Mesenchymal stem cell (in vitro differentiated cells and primary cell): ENCODE measurements around the gene TECR.
A peak's percentile ranks its signal among the peaks of the same experiment; 100 is the strongest.
"Not testable (repeated sequence)": the region's sequence is repeated elsewhere in the genome, so short reads cannot be mapped to it uniquely, and the experiment has no call there.

ENCODE experiments used
- DNase-seq: peaks from one replicate; pipeline ENCODE4 v3.0.0-alpha.2; 2013
- H2AFZ ChIP-seq: one replicate; pipeline ENCODE4 v1.6.1; 2013; ENCODE audit warnings: low read depth, mild to moderate bottlenecking, control low read depth, inconsistent platforms, low read length, moderate library complexity
- H2AK5ac ChIP-seq: 2 replicates; pipeline ENCODE4 v1.6.1; 2013; ENCODE audit warnings: low read length, moderate library complexity, mild to moderate bottlenecking, inconsistent platforms; ENCODE audit not compliant: severe bottlenecking
- H2BK120ac ChIP-seq: one replicate; pipeline ENCODE4 v1.6.1; 2013; ENCODE audit warnings: low read depth, mild to moderate bottlenecking, inconsistent platforms, low read length, moderate library complexity
- H2BK12ac ChIP-seq, 2 experiments: one replicate each; pipeline ENCODE4 v1.6.1; 2013; ENCODE audit warnings: inconsistent platforms in 2 of 2, low read length in 2 of 2, mild to moderate bottlenecking in 2 of 2, moderate library complexity in 2 of 2, control low read depth in 1 of 2
- H2BK15ac ChIP-seq: one replicate; pipeline ENCODE4 v1.6.1; 2013; ENCODE audit warnings: mild to moderate bottlenecking, low read depth, inconsistent platforms; ENCODE audit not compliant: poor library complexity, severe bottlenecking
- H2BK5ac ChIP-seq: 2 replicates; pipeline ENCODE4 v1.6.1; 2013; ENCODE audit warnings: low read depth, mild to moderate bottlenecking, low read length, control low read depth, inconsistent platforms; ENCODE audit not compliant: poor library complexity, severe bottlenecking
- H3K14ac ChIP-seq, 2 experiments: one replicate each; pipeline ENCODE4 v1.6.1; 2013; ENCODE audit warnings: inconsistent platforms in 2 of 2, low read length in 2 of 2, control low read depth in 1 of 2, mild to moderate bottlenecking in 1 of 2, moderate library complexity in 1 of 2
- H3K18ac ChIP-seq, 2 experiments: one replicate each; pipeline ENCODE4 v1.6.1; 2013; ENCODE audit warnings: inconsistent platforms in 2 of 2, low read length in 2 of 2, control low read depth in 1 of 2, low read depth in 1 of 2, mild to moderate bottlenecking in 1 of 2
- H3K23ac ChIP-seq, 2 experiments: one replicate each; pipeline ENCODE4 v1.6.1; 2013; ENCODE audit warnings: inconsistent platforms in 2 of 2, low read length in 2 of 2, mild to moderate bottlenecking in 2 of 2, moderate library complexity in 2 of 2, control low read depth in 1 of 2
- H3K27ac ChIP-seq: 2 replicates; pipeline ENCODE4 v1.5.1; 2013; ENCODE audit warnings: mild to moderate bottlenecking, moderate library complexity, low read length, control low read depth, inconsistent platforms; ENCODE audit not compliant: poor library complexity, severe bottlenecking
- H3K27me3 ChIP-seq, 2 experiments: 2 replicates each; pipeline versions ENCODE4 v1.6.1 to v1.7.0; 2013; ENCODE audit warnings: low read length in 2 of 2, mild to moderate bottlenecking in 2 of 2, moderate library complexity in 2 of 2, control low read depth in 1 of 2, inconsistent platforms in 1 of 2; ENCODE audit not compliant: control insufficient read depth in 1 of 2, insufficient read depth in 1 of 2
- H3K36me3 ChIP-seq, 2 experiments: 2 replicates each; pipeline versions ENCODE4 v1.6.1 to v1.7.0; 2013; ENCODE audit warnings: low read length in 2 of 2, control low read depth in 1 of 2, inconsistent platforms in 1 of 2, low read depth in 1 of 2, mild to moderate bottlenecking in 1 of 2; ENCODE audit not compliant: insufficient read depth in 2 of 2, control insufficient read depth in 1 of 2
- H3K4ac ChIP-seq, 2 experiments: one replicate each; pipeline ENCODE4 v1.6.1; 2013; ENCODE audit warnings: inconsistent platforms in 2 of 2, low read length in 2 of 2, mild to moderate bottlenecking in 2 of 2, moderate library complexity in 2 of 2, control low read depth in 1 of 2, low read depth in 1 of 2
- H3K4me1 ChIP-seq: 2 replicates; pipeline ENCODE4 v1.6.1; 2013; ENCODE audit warnings: low read depth, low read length, control low read depth; ENCODE audit not compliant: control insufficient read depth, insufficient read depth
- H3K4me2 ChIP-seq: 2 replicates; pipeline ENCODE4 v1.6.1; 2013; ENCODE audit warnings: low read length, mild to moderate bottlenecking, inconsistent platforms; ENCODE audit not compliant: poor library complexity, severe bottlenecking
- H3K4me3 ChIP-seq, 2 experiments: 2 replicates each; pipeline versions ENCODE4 v1.5.1 to v1.7.0; 2013; ENCODE audit warnings: low read length in 2 of 2, mild to moderate bottlenecking in 2 of 2, control low read depth in 1 of 2, low read depth in 1 of 2; ENCODE audit not compliant: insufficient read depth in 1 of 2
- H3K79me1 ChIP-seq: replicated peaks from 2 replicates; pipeline ENCODE4 v1.6.1; 2013; ENCODE audit warnings: mild to moderate bottlenecking, control low read depth, low read length, inconsistent platforms; ENCODE audit not compliant: poor library complexity, severe bottlenecking
- H3K9ac ChIP-seq: 2 replicates; pipeline ENCODE4 v1.7.0; 2013; ENCODE audit warnings: mild to moderate bottlenecking, low read length, moderate library complexity
- H3K9me3 ChIP-seq: 2 replicates; pipeline ENCODE4 v1.7.0; 2013; ENCODE audit warnings: mild to moderate bottlenecking, low read length; ENCODE audit not compliant: control insufficient read depth
- H4K8ac ChIP-seq: one replicate; pipeline ENCODE4 v1.6.1; 2013; ENCODE audit warnings: inconsistent platforms, mild to moderate bottlenecking, low read length, moderate library complexity
- H4K91ac ChIP-seq: one replicate; pipeline ENCODE4 v1.6.1; 2013; ENCODE audit warnings: mild to moderate bottlenecking, low read length, inconsistent platforms
- WGBS: methylation state at CpG from one replicate; pipeline ENCODE4 v1.1.7; 2013; ENCODE audit warnings: mixed read lengths; 5-methylcytosine and 5-hydroxymethylcytosine counted together

The TECR gene

GRCh38 chr19:14580623-14581237 lies 51.3 kb downstream of the TECR start:
- Histone ChIP-seq H2BK15ac (no peak overlapping the region), H3K4me3 (no peak overlapping the region), H2AFZ (no peak overlapping the region), H2AK5ac (no peak overlapping the region), H3K27ac (no peak overlapping the region), H3K23ac (no peak overlapping the region), H3K4me1 (peaks cover 1% of the 10 kb centered on the region), H4K91ac (no peak overlapping the region), H3K79me1 (no peaks in the 10 kb centered on the region), H2BK5ac (no peak overlapping the region), H3K4me2 (no peak overlapping the region), H4K8ac (no peak overlapping the region), H2BK120ac (no peak overlapping the region), H3K14ac (no peak overlapping the region), H3K36me3 (no peaks in the 10 kb centered on the region), H3K18ac (no peak overlapping the region), H3K27me3 (no peaks in the 10 kb centered on the region), H3K4ac (no peak overlapping the region), H2BK12ac (no peak overlapping the region), H3K9ac (no peak overlapping the region), H3K9me3 (no peaks in the 10 kb centered on the region)
- DNase-seq: no peak
- WGBS: 81% methylated on average over 6 of the region's 6 CpGs

GRCh38 chr19:14582894-14583340 lies 53.5 kb downstream of the TECR start, which contains the start of gene CLEC17A:
CLEC17A (plus strand) TSS chr19:14583084; CDS start chr19:14583161, 77 bp downstream.
- Histone ChIP-seq H2BK5ac (no peak within 1 kb of the TSS), H2AK5ac (no peak within 1 kb of the TSS), H3K27ac (no peak within 1 kb of the TSS), H2BK15ac (no peak within 1 kb of the TSS), H3K9ac (no peak within 1 kb of the TSS), H3K18ac (no peak within 1 kb of the TSS), H3K4me2 (no peak within 1 kb of the TSS), H3K4me3 (no peak within 1 kb of the TSS), H3K23ac (no peak within 1 kb of the TSS), H2AFZ (no peak within 1 kb of the TSS), H3K14ac (no peak within 1 kb of the TSS), H3K4me1 (peaks cover 1% of the 10 kb centered on the region), H3K27me3 (no peaks in the 10 kb centered on the region), H3K36me3 (no peaks in the 10 kb centered on the region), H2BK12ac (no peak within 1 kb of the TSS), H4K91ac (no peak within 1 kb of the TSS), H4K8ac (no peak within 1 kb of the TSS), H3K9me3 (no peaks in the 10 kb centered on the region), H3K4ac (no peak within 1 kb of the TSS), H3K79me1 (no peaks in the 10 kb centered on the region), H2BK120ac (no peak within 1 kb of the TSS)
- DNase-seq: no peak
- WGBS: 67% methylated on average over 4 of the region's 6 CpGs

- not testable (repeated sequence) for H2BK12ac ChIP-seq, H3K14ac ChIP-seq, H3K18ac ChIP-seq, H4K91ac ChIP-seq, H3K27ac ChIP-seq, H3K4ac ChIP-seq, H2BK5ac ChIP-seq, H3K36me3 ChIP-seq, DNase-seq, H3K23ac ChIP-seq, H3K27me3 ChIP-seq, H3K79me1 ChIP-seq, H4K8ac ChIP-seq, H3K4me3 ChIP-seq, H2BK120ac ChIP-seq, H2AFZ ChIP-seq, H2BK15ac ChIP-seq, H3K4me2 ChIP-seq, H3K9ac ChIP-seq, H2AK5ac ChIP-seq, H3K9me3 ChIP-seq, H3K4me1 ChIP-seq
- WGBS: 92% methylated on average over 4 of the region's 5 CpGs
Observed at GRCh38 chr19:14584372-14584771, 55.0 kb downstream of the TECR start.

GRCh38 chr19:14585187-14585586 lies 55.8 kb downstream of the TECR start:
- not testable (repeated sequence) for H2AK5ac ChIP-seq

More at GRCh38 chr19:14585187-14585586, 55.8 kb downstream of the TECR start:
- H3K9ac ChIP-seq, H3K36me3 ChIP-seq, H2AFZ ChIP-seq, H3K27me3 ChIP-seq, H3K79me1 ChIP-seq, H4K91ac ChIP-seq, H2BK5ac ChIP-seq, H3K27ac ChIP-seq, H2BK120ac ChIP-seq, H4K8ac ChIP-seq, H3K9me3 ChIP-seq, H3K4me2 ChIP-seq, H3K14ac ChIP-seq, H2BK12ac ChIP-seq, H3K18ac ChIP-seq, H3K4me3 ChIP-seq, H3K23ac ChIP-seq, H2BK15ac ChIP-seq, H3K4me1 ChIP-seq, H3K4ac ChIP-seq: not testable (repeated sequence)
- WGBS: 20% methylated on average over 1 of the region's 3 CpGs
- peak; percentile 64 for DNase-seq
